ENCODE data around the gene TAF1D. TPM values are rescaled to one million over a fixed set of nuclear protein-coding genes. Genes with fewer than 3 reads are reported as not detected.

The TAF1D gene

DNA sequence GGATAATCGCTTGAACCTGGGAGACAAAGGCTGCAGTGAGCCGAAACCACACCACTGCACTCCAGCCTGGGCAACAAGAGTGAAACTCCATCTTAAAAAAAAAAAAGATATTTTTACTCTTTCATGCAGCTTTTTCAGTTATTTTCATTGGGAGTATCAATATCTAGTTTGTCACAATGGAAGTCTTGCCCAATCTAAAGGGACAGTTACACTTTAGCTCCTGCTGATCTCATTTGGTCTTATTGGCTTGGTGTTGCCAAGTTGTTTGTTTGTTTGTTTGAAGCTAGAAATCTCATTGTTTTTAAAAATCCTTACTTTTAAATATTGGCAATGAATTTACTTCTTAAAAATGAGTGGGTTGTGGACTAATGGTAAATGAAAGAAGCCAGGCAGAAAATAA is 55.1 kb downstream of the TAF1D start:
- Histone ChIP-seq H2BK15ac (ENCODE audit: low read length) (no peak overlapping the region), H3K18ac (ENCODE audit: low read length) (no peak overlapping the region), H3K23ac (ENCODE audit: low read depth, low read length, poor library complexity) (no peak overlapping the region), H4K91ac (ENCODE audit: low read depth, low read length, poor library complexity) (no peak overlapping the region), H3K36me3 (replicated peaks in 1 of 2; ENCODE audit: control insufficient read depth in 2 of 2, insufficient read depth in 2 of 2, low read length in 2 of 2) (peaks cover 27 to 93% of the 10 kb centered on the region in 2 donors), H3K9me3 (replicated peaks in 1 of 2; ENCODE audit: control insufficient read depth in 2 of 2, insufficient read depth in 1 of 2, low read depth in 1 of 2, low read length in 2 of 2) (no peaks in the 10 kb centered on the region), H2AFZ (ENCODE audit: low read length) (no peak overlapping the region), H2BK12ac (ENCODE audit: low read length) (no peak overlapping the region), H3K79me1 (ENCODE audit: low read depth, low read length) (no peaks in the 10 kb centered on the region), H2BK5ac (ENCODE audit: low read length) (no peak overlapping the region), H3K27me3 (ENCODE audit: control insufficient read depth in 3 of 3, insufficient read depth in 3 of 3, low read depth in 1 of 3, low read length in 3 of 3) (no peaks in the 10 kb centered on the region), H2BK120ac (ENCODE audit: low read depth, low read length) (no peak overlapping the region), H3K9ac (ENCODE audit: low read depth, low read length, poor library complexity) (no peak overlapping the region), H3K4ac (ENCODE audit: low read length) (no peak overlapping the region), H3K4me3 (ENCODE audit: low read length in 2 of 2) (no peak overlapping the region), H2AK5ac (ENCODE audit: low read depth, low read length) (no peak overlapping the region), H3K4me1 (ENCODE audit: control insufficient read depth in 2 of 2, insufficient read depth in 1 of 2, low read depth in 1 of 2, low read length in 2 of 2) (no peaks in the 10 kb centered on the region), H3K27ac (replicated peaks; ENCODE audit: low read length) (no peak overlapping the region), H3K4me2 (ENCODE audit: insufficient read depth, low read length, poor library complexity, severe bottlenecking) (no peak overlapping the region), H3K14ac (ENCODE audit: low read length) (no peak overlapping the region), H4K8ac (ENCODE audit: low read depth, low read length) (no peak overlapping the region)
- WGBS, 2 donors (ENCODE audit: extremely low coverage in 2 of 2, insufficient read length in 2 of 2, insufficient replicate concordance in 1 of 2): no CpG with 5 or more reads among the region's 2 CpGs
- no peak for DNase-seq (ENCODE audit: low spot score)

Small RNA genes within 50 kb of the gene (small RNA-seq; reads per million reads assigned to genes)
- not detected for gene RF00019 (ENCODE audit: insufficient read depth)
- gene RF00493 (ENCODE audit: insufficient read depth): 82.0 reads per million, percentile 96 among the genes with 10 or more reads in this experiment
- gene SCARNA9 (ENCODE audit: insufficient read depth): 8.3 reads per million, percentile 47 among the genes with 10 or more reads in this experiment
- not detected for gene SNORA1 (ENCODE audit: insufficient read depth)
- not detected for gene SNORA18 (ENCODE audit: insufficient read depth)
- gene SNORA25 (ENCODE audit: insufficient read depth): not detected
- gene SNORA32 (ENCODE audit: insufficient read depth): not detected
- not detected for gene SNORA40 (ENCODE audit: insufficient read depth)
- not detected for gene SNORA8 (ENCODE audit: insufficient read depth)
- gene SNORD5 (ENCODE audit: insufficient read depth): not detected
- gene SNORD6 (ENCODE audit: insufficient read depth): 2,798 reads per million, percentile 99 among the genes with 10 or more reads in this experiment

Data from neuronal stem cell (in vitro differentiated cells).